Islet precursor cell (in vitro differentiated cells): ENCODE results near the gene SEMA3C.

Source experiments
- DNase-seq: peaks from one replicate; pipeline ENCODE4 v3.0.0-alpha.2; 2018

SEMA3C gene

DNA sequence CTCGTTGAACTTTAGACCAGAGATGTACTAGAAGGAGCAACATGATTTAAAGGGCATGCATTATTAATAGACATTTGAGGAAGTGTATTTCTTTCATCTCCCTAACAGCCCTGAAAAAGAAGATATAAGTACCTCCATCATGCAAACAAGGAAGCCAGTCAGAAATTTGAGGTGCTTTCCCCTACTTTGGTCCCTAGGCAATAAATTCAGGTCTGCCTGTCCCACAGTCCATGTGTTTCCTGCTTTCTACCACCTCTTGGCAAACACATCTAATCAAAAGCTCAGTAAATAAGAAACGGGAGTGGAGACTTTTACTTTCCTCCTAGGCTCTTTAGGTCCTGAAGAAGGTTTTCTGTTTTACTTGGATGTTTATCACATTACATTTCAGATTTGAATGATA, 5.2 kb upstream of the SEMA3C start:
- no peak for DNase-seq

DNA sequence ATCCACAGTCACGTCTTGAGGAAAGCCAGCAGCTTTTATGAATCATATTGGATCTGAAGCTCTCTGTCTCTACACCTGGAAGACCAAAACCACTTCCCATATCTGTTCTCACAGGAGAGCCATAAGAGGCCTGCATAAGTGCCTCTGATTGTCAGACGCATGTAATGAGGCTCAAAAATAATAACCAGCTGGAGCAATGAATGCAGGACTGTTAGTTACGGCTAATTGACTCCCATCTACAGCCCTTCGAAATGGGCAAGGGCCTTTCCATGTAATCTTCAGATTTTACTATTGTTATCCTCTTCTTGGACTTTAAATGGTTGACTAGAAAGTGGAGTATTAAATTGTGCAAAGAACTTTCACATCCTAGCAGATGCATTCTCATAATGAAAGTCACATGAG, 4.4 kb upstream of the SEMA3C start:
- no peak for DNase-seq

DNA sequence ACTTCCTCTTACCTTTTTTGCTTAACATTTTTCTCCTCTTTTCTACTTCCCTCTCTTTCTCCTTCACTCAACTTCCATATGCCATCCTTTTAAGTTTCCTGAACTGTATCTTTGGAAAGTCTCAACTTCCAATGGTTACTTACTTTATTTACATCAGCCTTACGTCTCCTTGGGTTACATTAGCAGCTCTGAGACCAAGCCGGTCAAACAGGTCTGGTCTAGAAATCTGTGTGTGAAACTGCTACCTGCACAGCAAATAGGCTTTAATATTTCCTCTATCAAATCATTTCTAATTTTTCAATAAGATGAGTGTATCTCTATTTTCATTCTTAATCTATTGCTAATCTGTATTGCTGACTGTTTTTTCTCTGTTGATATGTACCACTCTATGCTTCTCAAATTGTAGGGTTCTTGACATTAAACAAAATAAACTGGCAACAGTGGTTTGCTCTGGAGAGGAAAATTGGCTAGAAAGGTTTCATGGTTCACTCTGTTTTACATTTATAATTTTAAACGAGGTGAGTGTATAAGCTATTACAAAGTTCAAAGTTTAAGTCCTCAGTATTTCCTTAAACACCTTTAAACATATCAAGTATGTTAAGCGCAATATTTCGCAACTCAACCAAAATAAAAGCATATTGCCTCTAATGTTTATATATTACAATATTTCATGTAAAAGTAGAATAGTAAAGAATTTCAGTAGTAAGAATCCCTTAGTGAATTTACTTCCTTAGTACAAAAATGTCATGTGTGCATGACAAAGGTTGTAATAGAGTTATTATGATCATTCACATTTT, 3.6 kb upstream of the SEMA3C start:
- DNase-seq, result no peak

DNA sequence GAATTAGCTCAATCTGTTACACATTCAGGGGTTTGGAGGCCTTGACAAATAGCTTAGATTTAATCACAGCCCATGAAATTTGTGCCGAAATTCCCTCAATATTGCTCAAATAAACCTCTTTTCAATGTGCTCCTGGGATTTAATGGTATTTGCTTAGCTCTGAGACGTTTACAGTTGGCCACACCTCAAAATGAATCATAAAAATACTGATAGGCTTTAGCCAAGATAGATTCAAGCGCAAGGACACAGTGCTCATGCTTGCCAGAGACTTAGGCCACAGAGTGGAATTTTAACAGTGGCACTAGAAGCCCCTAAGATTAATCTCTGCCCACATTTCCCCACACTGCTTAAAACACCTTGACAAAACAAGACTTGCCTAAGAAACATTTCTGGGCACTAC, 2.3 kb upstream of the SEMA3C start:
- no peak for DNase-seq

DNA sequence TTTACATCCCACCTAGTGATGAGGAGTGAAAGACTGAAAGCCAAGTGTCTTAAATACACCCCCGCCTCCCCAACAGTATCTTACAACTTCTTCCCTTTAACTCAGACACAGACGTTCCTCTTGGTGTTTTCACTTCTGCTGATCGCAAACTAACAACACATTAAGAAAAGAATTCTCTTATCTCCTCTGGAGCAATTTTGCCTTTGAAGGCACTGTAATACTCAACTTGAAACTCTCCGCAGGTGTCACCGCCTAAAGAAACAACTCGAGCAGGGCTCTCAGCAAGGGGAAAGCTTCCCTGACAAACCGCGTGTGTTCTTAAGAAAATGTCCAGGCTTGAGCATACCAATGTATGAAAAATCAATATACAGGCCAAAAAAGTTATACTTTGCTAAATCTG, 452 bp downstream of the SEMA3C start:
- no peak for DNase-seq

DNA sequence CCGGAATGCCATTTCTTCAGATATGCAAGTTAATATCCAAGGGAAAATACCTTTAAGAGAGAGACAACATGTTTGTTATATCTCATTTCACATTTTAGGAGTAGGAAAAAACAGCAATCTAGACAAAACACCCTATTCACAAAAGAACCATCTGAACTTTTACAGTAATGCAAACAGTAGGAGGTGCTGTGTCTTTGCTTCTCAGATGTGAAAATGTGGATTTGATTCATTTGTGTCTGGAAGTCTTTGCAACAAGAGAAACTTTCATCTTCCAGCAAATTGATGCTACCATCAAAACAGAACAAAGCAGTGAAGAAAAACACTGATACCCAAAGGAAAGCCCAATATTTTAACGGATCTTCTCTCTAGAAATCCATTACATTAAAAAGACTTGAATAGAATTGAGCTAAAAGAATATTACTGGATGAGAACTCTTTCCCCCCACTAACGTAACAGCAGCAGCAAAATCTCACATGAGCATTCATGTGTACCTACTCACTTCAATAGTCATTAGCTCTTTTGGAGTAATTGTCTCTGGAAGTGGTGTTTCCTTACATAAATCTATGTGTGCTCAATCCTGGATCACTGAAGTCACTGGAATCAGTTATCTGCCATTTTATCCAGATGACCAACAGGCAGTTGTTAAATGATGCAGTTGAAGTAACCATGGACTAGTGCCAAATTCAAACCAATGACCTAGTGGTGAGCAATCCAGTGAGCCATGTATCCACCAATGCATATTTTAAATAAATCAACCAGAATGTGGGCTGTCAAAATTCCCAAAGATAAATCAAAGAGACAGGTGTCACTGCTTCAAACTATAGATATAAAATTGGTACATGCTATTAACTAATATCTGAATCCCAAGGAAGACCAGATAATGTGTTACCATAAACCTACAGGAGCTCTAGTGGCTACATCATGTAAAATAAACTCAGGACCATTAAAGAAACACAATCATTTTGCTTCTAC, 1.8 kb downstream of the SEMA3C start:
- DNase-seq, result no peak

DNA sequence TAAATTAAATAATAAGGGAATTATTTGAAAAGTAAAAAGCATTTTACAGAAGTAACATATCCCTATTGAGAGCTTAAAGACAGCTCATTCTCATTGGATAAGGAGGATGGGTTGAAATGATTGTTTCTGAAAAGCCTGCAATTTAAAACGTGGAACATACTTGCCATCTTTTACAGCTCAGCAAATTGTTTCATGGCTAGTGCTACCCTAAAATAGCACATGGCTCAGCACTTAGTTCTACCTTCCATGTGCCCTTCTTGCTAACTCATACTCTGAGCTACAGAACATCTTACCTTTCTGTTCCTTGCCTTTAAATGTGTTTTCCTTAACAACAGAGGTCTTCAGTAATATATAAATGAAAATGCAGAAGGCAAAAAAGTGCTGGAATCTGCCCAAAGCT, 8.6 kb downstream of the SEMA3C start:
- no peak for DNase-seq

DNA sequence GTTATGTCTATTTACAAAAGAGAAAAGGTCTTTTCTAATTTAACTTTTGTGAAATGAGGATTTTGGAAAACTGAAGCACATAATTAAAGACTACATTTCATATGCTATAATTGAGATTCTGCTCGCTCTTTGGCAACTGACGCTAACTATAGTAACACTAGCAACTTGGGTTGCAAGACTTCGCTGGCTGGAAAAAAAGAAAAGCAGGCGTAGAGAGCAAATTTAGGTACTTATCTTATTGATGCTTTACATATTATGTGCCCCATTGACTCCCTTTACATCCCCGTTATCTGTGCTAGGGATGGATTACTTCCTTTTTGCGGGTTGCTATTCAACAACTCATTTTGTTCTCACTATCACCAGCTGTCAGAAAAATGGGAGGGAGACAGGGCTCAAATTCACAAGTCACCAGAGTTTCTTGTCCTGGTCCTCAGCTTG, 10.5 kb downstream of the SEMA3C start:
- DNase-seq, result no peak

DNA sequence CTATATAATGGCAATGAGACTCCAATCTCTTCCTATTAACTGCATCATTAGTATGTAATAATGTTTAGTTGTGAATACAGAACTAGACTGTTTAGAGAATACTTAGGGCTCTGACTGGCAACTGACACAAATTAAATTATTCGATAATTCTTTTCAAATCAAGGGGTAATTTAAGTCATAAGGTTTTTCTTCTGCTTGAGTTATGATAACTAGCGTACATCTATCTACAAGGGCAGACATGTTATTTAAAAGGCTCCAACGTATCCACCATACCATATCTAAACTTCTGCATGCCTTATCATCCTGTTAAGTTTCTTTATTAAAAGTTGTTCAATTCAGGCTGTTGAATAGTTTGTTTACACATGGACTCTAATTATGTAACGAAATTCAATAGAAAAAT, 11.2 kb downstream of the SEMA3C start:
- DNase-seq, result no peak

DNA sequence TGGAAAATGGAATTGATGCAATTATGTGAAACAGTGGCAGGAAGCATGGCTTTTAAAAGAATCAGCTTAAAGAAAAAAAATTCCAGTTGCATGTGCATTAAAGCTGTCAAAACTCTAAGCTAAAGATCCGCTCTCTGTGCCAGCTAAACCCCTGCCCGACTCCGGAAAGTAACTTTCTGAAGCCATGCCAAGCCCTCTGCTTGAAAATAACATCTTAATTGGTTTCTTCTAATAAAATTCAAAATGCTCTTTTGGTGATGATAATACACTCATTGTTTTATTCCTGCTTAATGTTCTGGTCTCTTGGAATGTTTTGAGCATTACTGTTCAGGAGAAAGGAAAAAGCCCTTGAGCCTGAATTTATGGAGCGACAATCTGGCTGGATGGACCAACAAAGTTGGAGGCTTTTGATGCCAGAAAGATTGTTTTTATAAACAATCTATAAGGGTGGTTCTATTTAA, 11.7 kb downstream of the SEMA3C start:
- no peak for DNase-seq

DNA sequence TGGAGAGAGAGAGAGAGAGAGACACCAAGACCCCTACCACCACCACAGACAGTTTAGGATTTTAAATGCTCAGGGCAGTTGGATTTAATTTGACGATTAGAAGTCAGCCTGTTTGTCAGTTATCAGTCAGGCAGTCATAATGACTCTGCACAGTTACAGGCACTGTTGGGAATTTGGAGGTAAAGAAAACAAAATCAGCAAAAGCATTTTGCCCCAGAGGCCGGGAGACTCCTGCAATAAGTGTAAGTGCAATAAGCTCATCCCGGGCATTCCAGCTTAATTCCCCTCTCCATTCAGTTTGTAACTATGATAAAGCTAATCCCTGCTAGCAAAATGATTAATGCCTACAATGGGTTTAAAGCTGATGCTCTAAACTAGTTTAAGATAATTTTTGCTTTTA, 13.5 kb downstream of the SEMA3C start:
- DNase-seq, result peak; percentile 54

DNA sequence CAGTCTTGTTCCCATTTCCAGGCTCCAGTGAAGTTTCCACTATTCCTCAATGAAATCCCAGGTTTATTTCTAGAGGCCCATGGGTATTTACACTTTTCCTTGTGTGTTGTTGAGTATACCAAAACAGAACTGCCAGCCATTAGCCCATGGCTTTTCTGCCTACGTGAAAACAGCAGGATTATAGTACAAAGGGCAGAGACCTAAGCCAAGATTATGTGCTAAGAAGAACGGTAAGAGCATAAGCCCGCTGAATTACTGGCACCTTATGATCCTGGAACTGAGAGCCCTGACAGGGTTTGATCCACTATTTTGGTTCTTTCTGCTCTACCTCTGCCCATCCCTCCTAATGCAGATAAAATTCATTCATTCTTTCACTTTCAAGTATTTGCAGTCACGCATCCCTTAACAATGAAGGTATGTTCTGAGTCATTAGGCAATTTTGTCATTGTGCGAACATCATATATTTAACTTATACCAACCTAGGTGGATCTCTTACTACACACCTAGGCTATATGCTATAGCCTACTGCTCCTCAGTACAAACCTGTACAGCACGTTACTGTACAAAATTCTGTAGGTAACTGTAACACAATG, 16.0 kb downstream of the SEMA3C start:
- DNase-seq, result no peak

DNA sequence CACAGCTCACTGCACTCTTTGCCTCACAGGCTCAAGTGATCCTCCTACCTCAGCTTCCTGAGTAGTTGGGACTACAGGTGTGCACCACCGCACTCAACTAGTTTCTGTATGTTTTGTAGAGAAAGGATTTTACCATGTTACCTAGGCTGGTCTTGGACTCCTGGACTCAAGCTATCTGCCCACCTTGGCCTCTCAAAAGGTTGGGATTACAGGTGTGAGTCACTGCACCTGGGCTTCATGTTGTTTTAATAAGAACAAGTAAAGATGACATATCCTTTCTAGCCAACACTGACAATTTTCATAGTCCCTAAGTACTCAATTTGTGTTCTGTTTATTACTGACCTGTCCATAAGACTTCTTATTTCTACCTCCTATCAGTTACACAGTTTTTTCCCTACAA, 16.8 kb downstream of the SEMA3C start:
- no peak for DNase-seq

DNA sequence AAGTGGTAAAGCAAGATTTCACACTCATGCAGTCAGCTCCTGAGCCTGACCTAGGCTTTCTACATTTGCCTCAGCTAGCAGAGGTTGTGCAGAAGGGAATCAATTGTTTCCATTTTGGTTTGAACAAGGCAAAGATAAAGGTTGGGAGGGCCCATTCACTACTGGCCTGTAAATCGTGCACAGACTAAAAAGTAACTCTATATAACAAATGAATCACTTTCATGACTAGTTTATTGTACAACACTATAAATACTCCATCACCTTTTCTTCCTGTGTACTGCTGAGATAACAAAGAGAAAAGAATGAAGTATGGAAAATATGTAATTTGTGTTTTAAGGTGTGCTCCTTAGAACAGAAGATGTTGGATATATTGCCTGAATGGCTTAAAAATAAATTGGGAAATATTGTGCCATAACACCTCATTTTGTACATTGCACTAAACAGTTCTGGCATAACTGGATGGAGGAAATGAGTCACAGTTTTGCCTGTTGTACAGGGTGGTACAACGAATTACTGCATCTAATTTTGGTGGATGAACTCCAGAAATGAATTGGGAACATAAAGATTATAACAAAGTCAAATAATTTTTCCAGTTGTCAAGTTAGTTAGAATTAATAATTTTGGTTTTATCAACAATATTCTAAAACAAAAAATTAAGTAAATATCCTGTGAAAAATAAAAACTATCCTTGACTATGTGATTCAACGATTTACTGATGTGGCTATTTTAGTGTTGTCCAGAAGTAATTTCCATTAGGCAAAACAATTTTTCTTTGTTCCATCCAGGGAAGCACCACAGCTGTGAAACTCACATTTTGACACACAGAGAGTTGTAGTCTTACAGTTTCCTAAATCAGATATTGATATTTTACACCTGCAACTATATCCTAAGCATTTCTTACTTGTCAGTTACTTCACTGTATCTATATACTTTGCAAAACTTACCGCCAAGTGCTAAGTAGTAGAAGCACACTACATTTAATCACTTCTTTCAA, 18.0 kb downstream of the SEMA3C start:
- no peak for DNase-seq

DNA sequence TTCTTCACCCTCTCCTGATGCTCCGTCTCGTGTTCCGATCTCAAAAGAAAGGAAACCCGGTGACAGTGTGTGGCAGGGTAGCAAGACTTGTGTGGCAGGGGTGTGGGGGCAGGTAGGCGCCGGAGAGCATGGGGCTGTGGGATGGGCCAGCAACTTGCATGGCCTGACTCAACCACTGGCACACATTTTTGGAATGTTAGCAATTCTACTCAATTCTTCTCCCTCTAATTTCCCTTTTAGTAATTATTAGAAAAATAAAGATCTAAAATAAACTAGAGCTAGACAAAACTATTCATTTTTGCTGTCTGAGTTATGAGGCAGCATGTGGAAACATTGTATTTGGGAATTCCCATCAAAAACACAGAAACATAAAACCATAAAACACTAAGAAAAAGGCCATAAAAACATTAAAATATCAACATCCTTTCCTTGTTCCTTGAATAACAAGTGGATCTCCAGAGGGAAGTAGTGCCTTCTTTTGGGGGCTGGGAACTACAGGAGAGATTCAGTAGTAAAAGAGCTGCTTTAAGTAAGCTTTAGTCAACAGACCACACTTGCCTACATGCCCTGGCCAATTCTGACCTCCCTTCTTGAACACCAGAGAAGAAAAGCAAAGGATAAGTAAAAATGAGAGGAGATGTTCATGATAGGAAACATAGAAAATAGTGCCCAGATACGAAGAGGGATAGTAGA, 21.8 kb downstream of the SEMA3C start:
- no peak for DNase-seq

DNA sequence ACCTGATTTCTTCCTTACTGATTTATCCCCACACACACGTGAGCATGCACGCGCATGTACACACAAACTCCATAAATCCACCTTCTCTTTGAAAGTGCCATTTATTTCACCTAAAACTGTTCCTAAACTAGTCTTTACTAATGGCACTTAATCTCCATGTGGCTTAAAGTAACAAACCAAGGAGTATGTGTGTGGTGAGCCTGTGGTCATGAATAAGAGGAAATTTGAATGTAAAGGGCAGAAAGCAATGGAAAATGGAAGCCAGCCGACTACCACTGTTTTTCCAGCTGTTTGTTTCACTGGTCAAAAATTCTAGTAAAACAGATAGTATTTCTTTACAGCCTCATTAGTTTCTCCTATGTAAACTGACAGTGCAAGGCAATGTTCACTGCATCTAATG, 23.8 kb downstream of the SEMA3C start:
- no peak for DNase-seq

DNA sequence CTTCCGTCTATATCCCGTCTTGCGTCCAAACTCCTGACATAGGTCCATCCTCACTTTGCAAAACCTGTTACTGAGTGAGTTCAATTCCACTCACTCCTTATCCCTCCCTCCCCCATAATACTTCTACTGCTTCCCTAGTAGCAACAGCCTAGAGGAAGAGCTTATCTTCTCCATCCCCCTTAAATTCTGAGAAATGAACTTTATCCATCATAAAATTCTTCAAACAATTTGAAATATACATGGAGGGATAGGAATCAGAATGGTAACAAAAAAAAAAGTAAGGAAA, 27.6 kb downstream of the SEMA3C start:
- no peak for DNase-seq

DNA sequence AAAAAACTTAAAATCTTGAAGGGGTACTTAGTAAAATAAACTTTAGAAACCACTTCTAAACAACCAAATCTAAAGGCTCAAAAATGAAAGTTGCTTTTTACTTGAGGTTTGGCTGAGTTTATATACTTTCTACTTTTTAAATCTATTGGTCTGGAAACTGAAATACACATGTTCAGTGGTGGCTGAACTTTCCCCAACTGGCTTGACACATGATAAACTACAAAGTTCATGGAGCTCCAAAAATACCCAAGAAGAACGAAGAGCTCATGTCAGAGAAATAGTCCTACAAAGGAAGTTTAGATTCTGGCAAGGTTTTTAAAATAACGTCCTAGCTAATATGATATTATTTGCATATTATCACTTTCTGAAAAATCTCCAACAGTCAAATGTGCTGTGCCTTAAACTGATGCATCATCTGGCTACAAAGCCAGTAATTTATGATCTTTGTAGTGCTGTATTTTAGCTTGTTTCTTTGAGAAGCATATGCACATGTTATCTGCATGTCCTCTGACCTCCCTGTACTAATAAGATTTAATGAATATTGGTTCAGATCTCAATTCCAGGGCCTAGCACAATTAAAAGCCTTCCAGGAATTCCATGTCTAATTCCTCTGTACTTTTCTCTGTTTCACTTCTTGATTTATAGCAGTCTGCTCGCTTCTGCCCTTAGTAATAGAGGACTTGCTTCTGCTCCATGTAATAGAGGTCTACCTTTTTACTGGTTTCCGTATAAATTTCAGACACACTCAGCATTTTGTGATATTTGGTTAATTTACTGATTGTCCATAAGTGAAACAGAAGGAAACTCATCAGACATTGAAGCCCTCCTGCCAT, 28.2 kb downstream of the SEMA3C start:
- no peak for DNase-seq

DNA sequence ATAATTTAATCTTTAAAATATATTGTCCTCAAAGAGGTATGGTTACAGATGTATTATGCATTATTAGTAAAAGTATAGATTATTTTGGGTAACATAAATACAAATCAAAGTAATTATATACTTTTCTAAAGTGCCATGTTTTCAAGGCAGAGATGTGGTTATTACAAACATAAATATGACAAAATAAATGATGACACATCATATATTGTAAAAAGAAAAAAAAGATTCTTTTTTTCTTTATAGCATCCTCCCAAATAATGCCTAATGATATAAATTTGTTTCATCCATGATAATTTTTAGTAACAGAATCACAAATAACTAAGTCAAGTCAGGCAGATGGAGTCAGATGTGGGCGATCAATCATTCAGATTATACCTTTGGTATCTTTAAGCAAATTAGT, 29.3 kb downstream of the SEMA3C start:
- DNase-seq, result no peak

DNA sequence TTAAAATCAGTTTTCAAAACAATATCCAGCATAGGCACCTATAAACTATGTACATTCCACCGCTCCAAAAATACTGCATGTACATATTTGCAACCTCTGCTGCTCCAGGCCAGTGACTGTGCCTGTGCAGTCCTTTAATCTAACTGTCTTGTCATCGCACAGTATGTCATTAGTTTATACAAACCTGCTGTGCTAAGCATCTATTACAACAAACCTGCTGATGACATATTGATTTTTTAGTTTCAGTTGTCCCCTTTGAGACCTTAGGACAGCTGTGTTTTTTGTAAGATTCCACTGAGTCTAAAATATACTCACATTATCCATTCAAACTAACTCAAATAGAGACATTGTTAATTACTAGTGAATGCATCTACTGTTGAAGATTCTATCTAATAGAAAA, 33.1 kb downstream of the SEMA3C start:
- DNase-seq, result no peak
